Erythroblast (primary cell): ENCODE measurements around the gene GRK2.

Experiments
- GATA1 ChIP-seq: IDR thresholded peaks from 2 replicates; pipeline ENCODE4 v1.6.1; 2011; ENCODE audit warnings: low read depth, mild to moderate bottlenecking, control low read depth, low read length, moderate library complexity
- POLR2A ChIP-seq: IDR thresholded peaks from 2 replicates; pipeline ENCODE4 v1.6.1; 2011; ENCODE audit warnings: mild to moderate bottlenecking, low read length

- no peak for TF ChIP-seq POLR2A
- TF ChIP-seq GATA1 = no peak
Measured at GRCh38 chr11:67230886-67231285, 35.4 kb upstream of the GRK2 start.
